SK-N-SH (cell line): ENCODE data around the gene KNCN.

ENCODE experiments used
- CTCF ChIP-seq: fragments of 200-600 bp; sonication (generic); IDR thresholded peaks from 2 replicates; pipeline ENCODE4 v1.6.1; 2017; ENCODE audit warnings: antibody characterized with exemption, mild to moderate bottlenecking, moderate library complexity
- FOXM1 ChIP-seq: IDR thresholded peaks from 2 replicates; pipeline ENCODE4 v1.4.0; 2012; ENCODE audit warnings: low read depth, mild to moderate bottlenecking
- JUND ChIP-seq: IDR thresholded peaks from 2 replicates; pipeline ENCODE4 v1.4.0; 2012
- MEF2A ChIP-seq: IDR thresholded peaks from 2 replicates; pipeline ENCODE4 v1.4.0; 2012; ENCODE audit warnings: low read depth, borderline replicate concordance
- MXI1 ChIP-seq: IDR thresholded peaks from 2 replicates; pipeline ENCODE4 v1.6.1; 2012; ENCODE audit warnings: mild to moderate bottlenecking, low read depth, low read length, improper control_type of control experiment
- POLR2AphosphoS5 ChIP-seq: IDR thresholded peaks from 2 replicates; pipeline ENCODE4 v1.6.1; 2012; ENCODE audit warnings: low read depth, low read length
- RAD21 ChIP-seq: IDR thresholded peaks from 2 replicates; pipeline ENCODE4 v1.6.1; 2012; ENCODE audit warnings: mild to moderate bottlenecking, low read length
- RCOR1 ChIP-seq: fragments of 150-350 bp; IDR thresholded peaks from 2 replicates; pipeline ENCODE4 v1.6.1; 2017; ENCODE audit warnings: antibody characterized with exemption, low read length
- RFX5 ChIP-seq: IDR thresholded peaks from 2 replicates; pipeline ENCODE4 v1.6.1; 2012; ENCODE audit warnings: mild to moderate bottlenecking, improper control_type of control experiment, low read length
- RXRA ChIP-seq: IDR thresholded peaks from 2 replicates; pipeline ENCODE4 v1.4.0; 2012; ENCODE audit warnings: low read depth, mild to moderate bottlenecking, borderline replicate concordance
- USF1 ChIP-seq: IDR thresholded peaks from 2 replicates; pipeline ENCODE4 v1.4.0; 2012; ENCODE audit warnings: low read depth, borderline replicate concordance
- TF ChIP-seq, protein P1 (sequence below): IDR thresholded peaks from 2 replicates; pipeline ENCODE4 v1.6.1; 2012; ENCODE audit warnings: mild to moderate bottlenecking, low read depth, low read length, moderate library complexity

DNA sequence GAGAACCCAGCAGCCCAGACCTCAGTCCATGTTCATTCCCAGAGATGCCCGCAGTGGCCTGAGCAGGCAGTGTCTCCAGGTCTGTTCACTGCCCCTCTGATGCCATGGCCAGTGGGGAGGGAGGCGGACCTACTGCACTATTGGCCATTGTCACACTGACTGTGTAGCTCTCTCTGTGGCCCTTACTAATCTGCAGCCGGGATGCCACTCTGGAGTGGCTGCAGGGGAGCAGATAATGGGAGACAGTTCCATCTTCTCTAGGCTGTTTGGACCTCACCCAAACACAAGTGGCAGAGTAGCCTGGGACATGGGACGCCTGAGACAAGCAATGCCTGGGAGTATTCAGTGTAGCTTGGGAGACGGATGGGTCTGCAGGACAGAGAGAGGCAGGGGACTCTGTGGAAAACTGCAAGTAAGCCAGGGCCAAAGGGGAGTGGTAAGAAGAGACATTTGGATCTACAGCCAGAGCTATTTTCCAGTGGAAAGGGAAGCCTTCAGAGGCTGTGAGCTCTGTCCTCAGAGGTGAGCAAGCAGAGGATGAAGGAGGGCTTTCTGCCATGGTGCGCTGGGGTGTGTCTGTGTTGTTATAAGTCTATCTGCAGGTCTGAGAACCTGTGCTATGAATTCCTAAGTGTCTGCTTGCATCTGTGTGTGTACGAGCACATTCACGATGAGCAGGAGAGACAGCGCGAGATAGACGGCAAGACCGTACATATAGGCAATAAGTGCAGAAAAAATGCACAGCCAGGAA is 35.1 kb downstream of the KNCN start:
- TF ChIP-seq POLR2AphosphoS5: no peak
- TF ChIP-seq FOXM1: no peak
- no peak for TF ChIP-seq USF1
- TF ChIP-seq, protein P1, sequence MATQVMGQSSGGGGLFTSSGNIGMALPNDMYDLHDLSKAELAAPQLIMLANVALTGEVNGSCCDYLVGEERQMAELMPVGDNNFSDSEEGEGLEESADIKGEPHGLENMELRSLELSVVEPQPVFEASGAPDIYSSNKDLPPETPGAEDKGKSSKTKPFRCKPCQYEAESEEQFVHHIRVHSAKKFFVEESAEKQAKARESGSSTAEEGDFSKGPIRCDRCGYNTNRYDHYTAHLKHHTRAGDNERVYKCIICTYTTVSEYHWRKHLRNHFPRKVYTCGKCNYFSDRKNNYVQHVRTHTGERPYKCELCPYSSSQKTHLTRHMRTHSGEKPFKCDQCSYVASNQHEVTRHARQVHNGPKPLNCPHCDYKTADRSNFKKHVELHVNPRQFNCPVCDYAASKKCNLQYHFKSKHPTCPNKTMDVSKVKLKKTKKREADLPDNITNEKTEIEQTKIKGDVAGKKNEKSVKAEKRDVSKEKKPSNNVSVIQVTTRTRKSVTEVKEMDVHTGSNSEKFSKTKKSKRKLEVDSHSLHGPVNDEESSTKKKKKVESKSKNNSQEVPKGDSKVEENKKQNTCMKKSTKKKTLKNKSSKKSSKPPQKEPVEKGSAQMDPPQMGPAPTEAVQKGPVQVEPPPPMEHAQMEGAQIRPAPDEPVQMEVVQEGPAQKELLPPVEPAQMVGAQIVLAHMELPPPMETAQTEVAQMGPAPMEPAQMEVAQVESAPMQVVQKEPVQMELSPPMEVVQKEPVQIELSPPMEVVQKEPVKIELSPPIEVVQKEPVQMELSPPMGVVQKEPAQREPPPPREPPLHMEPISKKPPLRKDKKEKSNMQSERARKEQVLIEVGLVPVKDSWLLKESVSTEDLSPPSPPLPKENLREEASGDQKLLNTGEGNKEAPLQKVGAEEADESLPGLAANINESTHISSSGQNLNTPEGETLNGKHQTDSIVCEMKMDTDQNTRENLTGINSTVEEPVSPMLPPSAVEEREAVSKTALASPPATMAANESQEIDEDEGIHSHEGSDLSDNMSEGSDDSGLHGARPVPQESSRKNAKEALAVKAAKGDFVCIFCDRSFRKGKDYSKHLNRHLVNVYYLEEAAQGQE: no peak
- no peak for TF ChIP-seq CTCF
- no peak for TF ChIP-seq RAD21
- TF ChIP-seq MXI1: no peak
- no peak for TF ChIP-seq RFX5
- TF ChIP-seq RXRA: no peak
- no peak for TF ChIP-seq RCOR1
- TF ChIP-seq MEF2A: no peak
- TF ChIP-seq JUND: no peak
